Measurements from ENCODE around the gene HS1BP3.

DNA sequence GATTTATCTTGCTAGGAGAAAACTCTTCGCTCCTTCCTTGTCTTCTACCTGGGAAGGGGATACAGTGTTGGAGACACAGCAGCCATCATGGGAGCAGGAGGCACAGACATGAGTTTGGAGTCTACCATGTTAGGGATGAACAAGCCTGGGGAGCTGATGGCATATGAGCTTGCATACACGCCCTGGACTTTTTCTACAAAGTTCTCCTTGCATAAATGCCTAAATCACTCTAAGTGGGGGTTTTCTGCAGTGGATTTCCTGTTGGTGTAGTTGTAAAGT is 3.6 kb upstream of the HS1BP3 start:
- TF ChIP-seq EZH2 (IDR thresholded peaks at IDR 0.05; ENCODE audit: low read depth) (no peak), CTCF (conservative IDR thresholded peaks at IDR 0.05) (no peak)

Measured in PC-9 (cell line).